HL-60 (cell line): ENCODE data around the gene HCN4.

Experiments used
- DNase-seq, 2 experiments: peaks; one replicate each; pipeline ENCODE4 v3.0.0-alpha.2; 2010 to 2020; ENCODE audit warnings: low read depth in 1 of 2, low spot score in 1 of 2
- H3K27ac ChIP-seq: fragments of 250-450 bp; sonication (Bioruptor Pico); replicated peaks from 2 replicates; pipeline ENCODE4 v1.5.1; 2020; ENCODE audit warnings: mild to moderate bottlenecking, moderate library complexity
- H3K27me3 ChIP-seq: fragments of 250-450 bp; sonication (Bioruptor Pico); 2 replicates; pipeline ENCODE4 v1.5.1; 2021; ENCODE audit warnings: mild to moderate bottlenecking, moderate library complexity; ENCODE audit not compliant: insufficient read depth, poor library complexity, severe bottlenecking
- H3K4me3 ChIP-seq: replicated peaks from 2 replicates; pipeline ENCODE4 v1.5.1; 2011; ENCODE audit warnings: mild to moderate bottlenecking, control low read depth, low read length; ENCODE audit not compliant: insufficient read depth
- CTCF ChIP-seq: IDR thresholded peaks from one replicate; pipeline ENCODE4 v1.5.1; 2011; ENCODE audit warnings: low read length, control low read depth, inconsistent platforms; ENCODE audit not compliant: insufficient read depth
- GABPA ChIP-seq: IDR thresholded peaks from 2 replicates; pipeline ENCODE4 v1.6.1; 2012; ENCODE audit warnings: low read depth
- POLR2AphosphoS5 ChIP-seq: IDR thresholded peaks from 2 replicates; pipeline ENCODE4 v1.6.1; 2012; ENCODE audit warnings: low read depth
- REST ChIP-seq: IDR thresholded peaks from 2 replicates; pipeline ENCODE4 v1.6.1; 2012; ENCODE audit warnings: low read depth; ENCODE audit not compliant: insufficient replicate concordance
- SPI1 ChIP-seq: IDR thresholded peaks from 2 replicates; pipeline ENCODE4 v1.6.1; 2012; ENCODE audit warnings: low read depth, mild to moderate bottlenecking, borderline replicate concordance

Gene HCN4

DNA sequence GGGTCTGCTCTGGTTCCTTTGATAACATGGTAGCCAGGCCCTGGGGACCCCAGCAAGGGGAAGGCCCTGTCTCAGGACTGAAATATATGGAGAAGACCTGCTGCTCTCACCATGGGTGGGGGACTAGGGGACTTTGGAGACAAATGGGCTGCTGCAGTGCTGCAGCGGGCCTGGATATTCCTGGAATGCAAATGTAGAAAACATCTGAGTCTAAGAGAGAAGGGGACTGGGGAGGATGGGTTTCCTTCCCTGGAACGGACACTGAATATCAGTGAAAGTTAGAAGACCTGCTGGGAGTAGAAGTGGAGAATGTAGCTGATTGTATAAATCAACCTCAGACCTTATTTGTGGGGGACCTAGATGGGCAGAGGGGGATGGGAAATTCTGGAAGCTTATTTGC lies 3.1 kb upstream of the HCN4 start:
- TF ChIP-seq CTCF (no peak), SPI1 (no peak), GABPA (no peak), REST (no peak), POLR2AphosphoS5 (no peak)
- H3K27me3 ChIP-seq = peaks cover 28% of the 10 kb centered on the region
- H3K27ac ChIP-seq = no peak overlapping the region
- no peak overlapping the region for H3K4me3 ChIP-seq
- no peak for DNase-seq

GRCh38 chr15:73370151-73370550 lies 1.4 kb upstream of the HCN4 start:
- TF ChIP-seq REST (no peak), GABPA (no peak), POLR2AphosphoS5 (no peak), CTCF (no peak), SPI1 (no peak)
- Histone ChIP-seq H3K4me3 (no peak overlapping the region), H3K27ac (no peak overlapping the region), H3K27me3 (peaks cover 39% of the 10 kb centered on the region)
- no peak for DNase-seq

DNA sequence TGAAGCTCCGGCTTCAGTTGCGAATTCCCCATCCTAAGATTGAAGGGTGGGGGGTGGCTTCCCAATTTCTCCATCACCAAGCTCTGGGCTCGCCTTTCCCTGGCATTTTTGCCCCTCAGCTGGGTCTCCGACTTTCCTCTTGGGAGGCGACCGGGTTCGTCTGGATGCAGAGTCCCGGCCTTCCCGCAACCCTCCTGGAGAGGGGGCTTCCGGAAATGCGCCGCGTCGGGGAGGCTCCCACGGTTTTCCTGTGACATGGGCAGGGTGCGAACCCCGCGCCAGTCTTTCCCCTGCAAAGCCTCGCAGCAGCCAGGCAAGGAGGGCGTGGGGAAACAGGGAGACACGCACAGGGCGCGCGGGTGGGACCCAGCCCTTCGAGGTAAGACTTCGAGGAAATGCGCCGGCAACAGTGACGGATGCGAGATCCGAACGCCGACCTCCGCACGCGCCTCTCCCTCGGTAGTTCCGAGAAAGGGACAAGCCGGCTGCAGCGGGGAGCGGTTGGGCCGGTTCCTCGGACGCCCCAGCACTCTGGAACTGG lies 466 bp upstream of the HCN4 start:
- peaks cover 39% of the 10 kb centered on the region for H3K27me3 ChIP-seq

More for the DNA sequence above, 466 bp upstream of the HCN4 start:
- no peak overlapping the region for H3K4me3 ChIP-seq
- no peak overlapping the region for H3K27ac ChIP-seq
- TF ChIP-seq REST (no peak), CTCF (no peak), GABPA (no peak), POLR2AphosphoS5 (no peak), SPI1 (no peak)
- no peak for DNase-seq
